HepG2 (cell line): Measurements from ENCODE around the gene HRH3. TPM values are rescaled to one million over a fixed set of nuclear protein-coding genes. Genes with fewer than 3 reads are reported as not detected.
A peak's percentile ranks its signal among the peaks of the same experiment; 100 is the strongest.

Experiments
- CC2D1A ChIP-seq: sonication (generic); formaldehyde crosslinking; IDR thresholded peaks from 2 replicates; pipeline ENCODE4 v1.8.1; 2023; ENCODE audit warnings: mild to moderate bottlenecking, missing genetic modification reagents
- CHD2 ChIP-seq: IDR thresholded peaks from 2 replicates; pipeline ENCODE4 v1.6.1; 2011; ENCODE audit warnings: low read depth, low read length, improper control_type of control experiment
- CREM ChIP-seq, 2 experiments: sonication (generic) in 1 of 2; formaldehyde crosslinking in 1 of 2; IDR thresholded peaks; 2 replicates each; pipeline versions ENCODE4 v1.4.0 to v1.6.1; 2016 to 2020; ENCODE audit warnings: antibody characterized with exemption in 1 of 2, mild to moderate bottlenecking in 1 of 2, missing genetic modification reagents in 1 of 2
- FOSL2 ChIP-seq: sonication (generic); formaldehyde crosslinking; IDR thresholded peaks from 2 replicates; pipeline ENCODE4 v1.4.0; 2020; ENCODE audit warnings: missing genetic modification reagents
- FOXO1 ChIP-seq: sonication (generic); formaldehyde crosslinking; IDR thresholded peaks from 2 replicates; pipeline ENCODE4 v1.4.0; 2020; ENCODE audit warnings: missing genetic modification reagents
- MZF1 ChIP-seq: sonication (generic); formaldehyde crosslinking; IDR thresholded peaks from 2 replicates; pipeline ENCODE4 v1.8.1; 2023; ENCODE audit warnings: mild to moderate bottlenecking, missing genetic modification reagents, borderline replicate concordance
- NRL ChIP-seq: sonication (generic); formaldehyde crosslinking; IDR thresholded peaks from 2 replicates; pipeline ENCODE4 v1.5.0; 2020; ENCODE audit warnings: missing genetic modification reagents, mild to moderate bottlenecking, moderate library complexity, borderline replicate concordance
- SALL1 ChIP-seq: sonication (generic); formaldehyde crosslinking; IDR thresholded peaks from 2 replicates; pipeline ENCODE4 v1.8.0; 2022; ENCODE audit warnings: mild to moderate bottlenecking, missing genetic modification reagents
- SP140L ChIP-seq: sonication (generic); formaldehyde crosslinking; IDR thresholded peaks from 2 replicates; pipeline ENCODE4 v1.4.0; 2020; ENCODE audit warnings: missing genetic modification reagents, borderline replicate concordance
- TAF1 ChIP-seq: sonication (generic); formaldehyde crosslinking; IDR thresholded peaks from 2 replicates; pipeline ENCODE4 v1.4.0; 2020; ENCODE audit warnings: missing genetic modification reagents
- TBX2 ChIP-seq: sonication (generic); formaldehyde crosslinking; IDR thresholded peaks from 2 replicates; pipeline ENCODE4 v1.5.0; 2020; ENCODE audit warnings: missing genetic modification reagents, mild to moderate bottlenecking, borderline replicate concordance
- ZMAT3 ChIP-seq: sonication (generic); formaldehyde crosslinking; conservative IDR thresholded peaks from 2 replicates; pipeline ENCODE4 v1.7.0; 2021; ENCODE audit warnings: missing genetic modification reagents
- ZNF24 ChIP-seq: fragments of 450-650 bp; IDR thresholded peaks from 2 replicates; pipeline ENCODE4 v1.6.1; 2017; ENCODE audit warnings: antibody characterized with exemption, mild to moderate bottlenecking
- ZNF337 ChIP-seq: sonication (generic); formaldehyde crosslinking; IDR thresholded peaks from 2 replicates; pipeline ENCODE4 v1.5.1; 2020; ENCODE audit warnings: missing genetic modification reagents, low read depth, mild to moderate bottlenecking, borderline replicate concordance
- ZNF441 ChIP-seq: sonication (generic); formaldehyde crosslinking; IDR thresholded peaks from 2 replicates; pipeline ENCODE4 v1.7.0; 2021; ENCODE audit warnings: missing genetic modification reagents, borderline replicate concordance
- ZNF567 ChIP-seq: sonication (generic); formaldehyde crosslinking; IDR thresholded peaks from 2 replicates; pipeline ENCODE4 v1.8.1; 2023; ENCODE audit warnings: mild to moderate bottlenecking, missing genetic modification reagents, borderline replicate concordance
- ZNF891 ChIP-seq: sonication (generic); formaldehyde crosslinking; IDR thresholded peaks from 2 replicates; pipeline ENCODE4 v1.5.0; 2020; ENCODE audit warnings: mild to moderate bottlenecking, missing genetic modification reagents
- polyA plus RNA-seq, 8 experiments: library from polyadenylated mRNA; depleted of rRNA in 3 of 8; stranded (reverse) in 7 of 8; unstranded in 1 of 8; fragments of >200 nt; fragmentation: Illumina TruSeq in 4 of 8; extraction: Trizol in 4 of 8; gene quantifications; 2 replicates each; pipeline versions ENCODE4 v1.2.1 to v1.2.3, GENCODE V29; 2011 to 2016; ENCODE audit warnings: low read depth in 4 of 8, missing spikeins in 1 of 8, mixed read lengths in 1 of 8; ENCODE audit not compliant: insufficient read depth in 1 of 8
- total RNA-seq, 5 experiments: library from RNA; depleted of rRNA; stranded (reverse); fragments of >200 nt; fragmentation: Illumina TruSeq; extraction: Trizol; gene quantifications; 2 replicates each; pipeline ENCODE4 v1.2.3, GENCODE V29; 2016; ENCODE audit warnings: low read depth in 1 of 5
- TF ChIP-seq, protein P1 (sequence below): sonication (generic); formaldehyde crosslinking; IDR thresholded peaks from 2 replicates; pipeline ENCODE4 v1.8.0; 2022; ENCODE audit warnings: missing genetic modification reagents, mild to moderate bottlenecking, inconsistent platforms, borderline replicate concordance
- TF ChIP-seq, protein P2 (sequence below): IDR thresholded peaks from 2 replicates; pipeline ENCODE4 v1.6.1; 2016; ENCODE audit warnings: low read depth, control low read depth
- TF ChIP-seq, protein P3 (sequence below): sonication (generic); formaldehyde crosslinking; conservative IDR thresholded peaks from 2 replicates; pipeline ENCODE4 v1.4.0; 2020; ENCODE audit warnings: missing genetic modification reagents
- TF ChIP-seq, protein P4 (sequence below): sonication (generic); formaldehyde crosslinking; IDR thresholded peaks from 2 replicates; pipeline ENCODE4 v1.5.1; 2020; ENCODE audit warnings: mild to moderate bottlenecking, missing genetic modification reagents
- TF ChIP-seq, protein P5 (sequence below): sonication (generic); formaldehyde crosslinking; IDR thresholded peaks from 2 replicates; pipeline ENCODE4 v1.5.0; 2020; ENCODE audit warnings: missing genetic modification reagents

Gene HRH3
- total and polyA plus RNA-seq, 2 of the 13 experiments (the other 11 are each of a cell fraction or from before 2014, with no cell fraction given): 0.18 TPM; not detected in 1

DNA sequence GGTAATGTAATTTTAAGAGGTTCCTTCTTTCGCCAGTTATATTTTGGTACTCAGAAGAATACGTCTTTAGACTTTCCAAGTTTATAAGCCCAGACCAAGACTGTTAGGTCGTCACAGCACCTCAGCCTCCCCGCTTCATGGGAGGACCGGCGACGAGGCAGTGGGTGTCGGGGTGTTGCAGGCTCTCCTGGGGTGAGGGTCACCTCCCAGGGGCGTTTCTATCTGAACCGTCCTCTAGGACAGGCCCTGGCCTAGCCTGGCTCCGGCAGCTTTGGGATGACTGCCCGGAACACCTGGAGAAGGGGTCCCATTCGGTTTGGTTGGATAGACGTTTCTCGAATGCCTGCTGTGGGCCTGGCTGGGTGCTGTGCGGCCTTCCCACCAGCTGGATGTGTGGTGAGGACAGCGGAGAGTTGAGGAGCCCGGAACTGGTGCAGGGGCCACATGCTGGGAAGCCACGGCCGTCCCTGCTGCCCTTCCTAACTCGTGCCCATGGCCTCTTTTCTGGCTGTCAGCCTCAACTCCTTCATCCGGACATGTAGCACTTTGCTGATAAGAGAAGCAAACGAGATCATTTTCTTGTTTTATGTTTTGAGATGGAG is 19.3 kb upstream of the HRH3 start (continued):
- TF ChIP-seq, protein P1, sequence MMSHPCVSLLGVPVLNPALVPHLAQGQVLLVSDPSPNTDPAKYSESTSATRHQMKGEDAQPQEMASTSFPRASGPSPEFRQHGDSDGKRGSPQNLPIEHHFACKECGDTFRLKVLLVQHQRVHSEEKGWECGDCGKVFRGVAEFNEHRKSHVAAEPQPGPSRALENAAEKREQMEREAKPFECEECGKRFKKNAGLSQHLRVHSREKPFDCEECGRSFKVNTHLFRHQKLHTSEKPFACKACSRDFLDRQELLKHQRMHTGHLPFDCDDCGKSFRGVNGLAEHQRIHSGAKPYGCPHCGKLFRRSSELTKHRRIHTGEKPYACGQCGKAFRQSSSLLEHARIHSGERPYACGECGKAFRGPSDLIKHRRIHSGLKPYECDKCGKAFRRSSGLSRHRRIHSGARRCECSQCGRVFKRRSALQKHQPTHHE (CRISPR knock-in tag): no peak
- TF ChIP-seq CC2D1A (CRISPR knock-in tag) (no peak), FOXO1 (CRISPR knock-in tag) (peak; percentile 39; the same call in 1 of the 2 replicates), FOSL2 (CRISPR knock-in tag) (peak; percentile 32), ZNF337 (CRISPR knock-in tag) (no peak), TAF1 (CRISPR knock-in tag) (no peak; the same call in 1 of the 2 replicates), ZNF24 (no peak), CREM (IDR thresholded peaks at IDR 0.05) (no peak), CREM (CRISPR knock-in tag; IDR thresholded peaks at IDR 0.05) (no peak), ZNF567 (CRISPR knock-in tag) (no peak), ZMAT3 (CRISPR knock-in tag) (peak; percentile 46; the same call in 1 of the 2 replicates), NRL (peak; percentile 76), TBX2 (peak; percentile 54; the same call in 1 of the 2 replicates), ZNF441 (CRISPR knock-in tag) (0 out of 2 replicates have a peak, but pooled peaks have one; percentile 25), SP140L (CRISPR knock-in tag) (no peak), ZNF891 (CRISPR knock-in tag) (peak; percentile 25), SALL1 (CRISPR knock-in tag) (peak; percentile 48), CHD2 (no peak), MZF1 (CRISPR knock-in tag) (0 out of 2 replicates have a peak, but pooled peaks have one; percentile 77)
- TF ChIP-seq, protein P2, sequence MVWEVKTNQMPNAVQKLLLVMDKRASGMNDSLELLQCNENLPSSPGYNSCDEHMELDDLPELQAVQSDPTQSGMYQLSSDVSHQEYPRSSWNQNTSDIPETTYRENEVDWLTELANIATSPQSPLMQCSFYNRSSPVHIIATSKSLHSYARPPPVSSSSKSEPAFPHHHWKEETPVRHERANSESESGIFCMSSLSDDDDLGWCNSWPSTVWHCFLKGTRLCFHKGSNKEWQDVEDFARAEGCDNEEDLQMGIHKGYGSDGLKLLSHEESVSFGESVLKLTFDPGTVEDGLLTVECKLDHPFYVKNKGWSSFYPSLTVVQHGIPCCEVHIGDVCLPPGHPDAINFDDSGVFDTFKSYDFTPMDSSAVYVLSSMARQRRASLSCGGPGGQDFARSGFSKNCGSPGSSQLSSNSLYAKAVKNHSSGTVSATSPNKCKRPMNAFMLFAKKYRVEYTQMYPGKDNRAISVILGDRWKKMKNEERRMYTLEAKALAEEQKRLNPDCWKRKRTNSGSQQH: 0 out of 2 replicates have a peak, but pooled peaks have one; percentile 24
- TF ChIP-seq, protein P3, sequence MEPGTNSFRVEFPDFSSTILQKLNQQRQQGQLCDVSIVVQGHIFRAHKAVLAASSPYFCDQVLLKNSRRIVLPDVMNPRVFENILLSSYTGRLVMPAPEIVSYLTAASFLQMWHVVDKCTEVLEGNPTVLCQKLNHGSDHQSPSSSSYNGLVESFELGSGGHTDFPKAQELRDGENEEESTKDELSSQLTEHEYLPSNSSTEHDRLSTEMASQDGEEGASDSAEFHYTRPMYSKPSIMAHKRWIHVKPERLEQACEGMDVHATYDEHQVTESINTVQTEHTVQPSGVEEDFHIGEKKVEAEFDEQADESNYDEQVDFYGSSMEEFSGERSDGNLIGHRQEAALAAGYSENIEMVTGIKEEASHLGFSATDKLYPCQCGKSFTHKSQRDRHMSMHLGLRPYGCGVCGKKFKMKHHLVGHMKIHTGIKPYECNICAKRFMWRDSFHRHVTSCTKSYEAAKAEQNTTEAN (CRISPR knock-in tag): no peak
- TF ChIP-seq, protein P4, sequence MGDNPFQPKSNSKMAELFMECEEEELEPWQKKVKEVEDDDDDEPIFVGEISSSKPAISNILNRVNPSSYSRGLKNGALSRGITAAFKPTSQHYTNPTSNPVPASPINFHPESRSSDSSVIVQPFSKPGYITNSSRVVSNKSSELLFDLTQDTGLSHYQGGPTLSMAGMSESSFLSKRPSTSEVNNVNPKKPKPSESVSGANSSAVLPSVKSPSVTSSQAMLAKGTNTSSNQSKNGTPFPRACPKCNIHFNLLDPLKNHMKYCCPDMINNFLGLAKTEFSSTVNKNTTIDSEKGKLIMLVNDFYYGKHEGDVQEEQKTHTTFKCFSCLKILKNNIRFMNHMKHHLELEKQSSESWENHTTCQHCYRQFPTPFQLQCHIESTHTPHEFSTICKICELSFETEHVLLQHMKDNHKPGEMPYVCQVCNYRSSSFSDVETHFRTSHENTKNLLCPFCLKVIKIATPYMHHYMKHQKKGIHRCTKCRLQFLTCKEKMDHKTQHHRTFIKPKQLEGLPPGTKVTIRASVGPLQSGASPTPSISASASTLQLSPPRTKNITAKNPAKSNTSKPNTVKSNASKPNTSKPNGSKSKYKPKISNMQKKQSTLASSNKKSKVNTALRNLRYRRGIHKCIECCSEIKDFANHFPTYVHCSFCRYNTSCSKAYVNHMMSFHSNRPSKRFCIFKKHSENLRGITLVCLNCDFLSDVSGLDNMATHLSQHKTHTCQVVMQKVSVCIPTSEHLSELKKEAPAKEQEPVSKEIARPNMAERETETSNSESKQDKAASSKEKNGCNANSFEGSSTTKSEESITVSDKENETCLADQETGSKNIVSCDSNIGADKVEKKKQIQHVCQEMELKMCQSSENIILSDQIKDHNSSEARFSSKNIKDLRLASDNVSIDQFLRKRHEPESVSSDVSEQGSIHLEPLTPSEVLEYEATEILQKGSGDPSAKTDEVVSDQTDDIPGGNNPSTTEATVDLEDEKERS (CRISPR knock-in tag): no peak
- TF ChIP-seq, protein P5, sequence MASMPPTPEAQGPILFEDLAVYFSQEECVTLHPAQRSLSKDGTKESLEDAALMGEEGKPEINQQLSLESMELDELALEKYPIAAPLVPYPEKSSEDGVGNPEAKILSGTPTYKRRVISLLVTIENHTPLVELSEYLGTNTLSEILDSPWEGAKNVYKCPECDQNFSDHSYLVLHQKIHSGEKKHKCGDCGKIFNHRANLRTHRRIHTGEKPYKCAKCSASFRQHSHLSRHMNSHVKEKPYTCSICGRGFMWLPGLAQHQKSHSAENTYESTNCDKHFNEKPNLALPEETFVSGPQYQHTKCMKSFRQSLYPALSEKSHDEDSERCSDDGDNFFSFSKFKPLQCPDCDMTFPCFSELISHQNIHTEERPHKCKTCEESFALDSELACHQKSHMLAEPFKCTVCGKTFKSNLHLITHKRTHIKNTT: no peak
